Vagina (tissue), 2 donors: ENCODE results near the gene ASB14.

Source experiments
- POLR2AphosphoS5 ChIP-seq, 2 donors: sonication (generic); formaldehyde crosslinking; IDR thresholded peaks; one replicate each; pipeline ENCODE4 v1.9.0; 2017; ENCODE audit warnings: antibody characterized with exemption in 2 of 2, mild to moderate bottlenecking in 2 of 2, low read depth in 1 of 2; ENCODE audit not compliant: insufficient read depth in 1 of 2
- TF ChIP-seq, protein P1 (sequence below), 3 experiments: fragments of 450-650 bp in 2 of 3; fragments of 200-600 bp in 1 of 3; sonication (generic) in 1 of 3; IDR thresholded peaks; one replicate each; pipeline ENCODE4 v1.5.1; 2017 to 2019; ENCODE audit warnings: antibody characterized with exemption in 3 of 3, mild to moderate bottlenecking in 2 of 3, moderate library complexity in 2 of 3

DNA sequence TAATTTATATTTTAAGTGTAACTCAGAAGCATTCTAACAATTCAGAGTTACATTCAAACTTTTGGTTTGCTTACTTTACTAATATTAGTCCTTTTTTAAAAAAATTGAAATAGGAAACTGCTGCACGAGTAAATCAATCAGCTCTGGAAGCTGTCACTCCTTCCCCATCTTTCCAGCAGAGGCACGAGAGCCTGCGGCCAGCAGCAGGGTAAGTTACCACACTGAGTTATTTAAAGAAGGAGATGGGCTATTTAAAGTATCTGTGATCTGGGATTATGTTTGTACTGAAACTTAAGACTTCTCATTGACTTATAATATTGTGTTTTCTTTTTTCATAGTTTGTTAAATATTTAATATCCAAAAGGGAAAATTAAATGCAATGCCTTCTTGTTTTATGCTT, 35.6 kb downstream of the ASB14 start:
- no peak for TF ChIP-seq POLR2AphosphoS5 (IDR thresholded peaks at IDR 0.05; ENCODE audit: insufficient read depth in 1 of 2, low read depth in 1 of 2)
- TF ChIP-seq, protein P1, sequence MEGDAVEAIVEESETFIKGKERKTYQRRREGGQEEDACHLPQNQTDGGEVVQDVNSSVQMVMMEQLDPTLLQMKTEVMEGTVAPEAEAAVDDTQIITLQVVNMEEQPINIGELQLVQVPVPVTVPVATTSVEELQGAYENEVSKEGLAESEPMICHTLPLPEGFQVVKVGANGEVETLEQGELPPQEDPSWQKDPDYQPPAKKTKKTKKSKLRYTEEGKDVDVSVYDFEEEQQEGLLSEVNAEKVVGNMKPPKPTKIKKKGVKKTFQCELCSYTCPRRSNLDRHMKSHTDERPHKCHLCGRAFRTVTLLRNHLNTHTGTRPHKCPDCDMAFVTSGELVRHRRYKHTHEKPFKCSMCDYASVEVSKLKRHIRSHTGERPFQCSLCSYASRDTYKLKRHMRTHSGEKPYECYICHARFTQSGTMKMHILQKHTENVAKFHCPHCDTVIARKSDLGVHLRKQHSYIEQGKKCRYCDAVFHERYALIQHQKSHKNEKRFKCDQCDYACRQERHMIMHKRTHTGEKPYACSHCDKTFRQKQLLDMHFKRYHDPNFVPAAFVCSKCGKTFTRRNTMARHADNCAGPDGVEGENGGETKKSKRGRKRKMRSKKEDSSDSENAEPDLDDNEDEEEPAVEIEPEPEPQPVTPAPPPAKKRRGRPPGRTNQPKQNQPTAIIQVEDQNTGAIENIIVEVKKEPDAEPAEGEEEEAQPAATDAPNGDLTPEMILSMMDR (IDR thresholded peaks at IDR 0.05), result no peak
